Measurements from ENCODE around the gene DSC1.
A peak's percentile ranks its signal among the peaks of the same experiment; 100 is the strongest.

The DSC1 gene

GRCh38 chr18:31105733-31106132, 56.9 kb downstream of the DSC1 start:
- no peak overlapping the region for H3K4me3 ChIP-seq (ENCODE audit: severe bottlenecking)
- H3K27ac ChIP-seq (ENCODE audit: poor library complexity, severe bottlenecking): no peak overlapping the region
- no peaks in the 10 kb centered on the region for H3K27me3 ChIP-seq (ENCODE audit: insufficient read depth, poor library complexity, severe bottlenecking)
- peaks cover 10% of the 10 kb centered on the region for H3K4me1 ChIP-seq (ENCODE audit: insufficient read depth, poor library complexity, severe bottlenecking)
- no peak for DNase-seq (ENCODE audit: low spot score)
- H3K9me3 ChIP-seq (ENCODE audit: severe bottlenecking): no peaks in the 10 kb centered on the region
- no peaks in the 10 kb centered on the region for H3K36me3 ChIP-seq (ENCODE audit: low read depth)
- no peak for TF ChIP-seq CTCF (IDR thresholded peaks at IDR 0.05; ENCODE audit: poor library complexity, severe bottlenecking)
- no peak for ATAC-seq (ENCODE audit: low read depth)

DNA sequence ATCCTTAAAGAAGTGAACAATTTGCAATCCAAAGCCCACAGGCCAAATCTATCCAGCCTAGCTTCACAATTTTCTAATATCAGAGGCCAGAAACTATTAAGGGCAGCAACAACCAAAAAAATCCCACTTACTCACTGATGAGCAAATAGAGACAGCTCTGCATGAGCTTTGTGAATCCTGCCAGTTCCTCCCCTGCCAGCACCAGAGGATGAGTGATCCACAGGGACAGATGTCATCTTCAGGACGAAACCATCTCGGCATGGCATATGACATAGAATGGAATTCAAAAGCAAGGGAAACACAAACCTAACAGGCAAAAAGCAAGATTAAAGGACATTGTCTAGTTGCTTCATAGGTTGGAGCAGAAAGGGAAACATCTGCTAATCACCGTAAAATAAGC, 58.2 kb downstream of the DSC1 start:
- no peak overlapping the region for H3K4me3 ChIP-seq (ENCODE audit: severe bottlenecking)
- H3K27ac ChIP-seq (ENCODE audit: poor library complexity, severe bottlenecking): no peak overlapping the region
- H3K9me3 ChIP-seq (ENCODE audit: severe bottlenecking): no peaks in the 10 kb centered on the region
- no peaks in the 10 kb centered on the region for H3K36me3 ChIP-seq (ENCODE audit: low read depth)
- peaks cover 10% of the 10 kb centered on the region for H3K4me1 ChIP-seq (ENCODE audit: insufficient read depth, poor library complexity, severe bottlenecking)
- no peak for TF ChIP-seq CTCF (IDR thresholded peaks at IDR 0.05; ENCODE audit: poor library complexity, severe bottlenecking)
- DNase-seq (ENCODE audit: low spot score) (no peak), ATAC-seq (ENCODE audit: low read depth) (no peak)
- no peaks in the 10 kb centered on the region for H3K27me3 ChIP-seq (ENCODE audit: insufficient read depth, poor library complexity, severe bottlenecking)

DNA sequence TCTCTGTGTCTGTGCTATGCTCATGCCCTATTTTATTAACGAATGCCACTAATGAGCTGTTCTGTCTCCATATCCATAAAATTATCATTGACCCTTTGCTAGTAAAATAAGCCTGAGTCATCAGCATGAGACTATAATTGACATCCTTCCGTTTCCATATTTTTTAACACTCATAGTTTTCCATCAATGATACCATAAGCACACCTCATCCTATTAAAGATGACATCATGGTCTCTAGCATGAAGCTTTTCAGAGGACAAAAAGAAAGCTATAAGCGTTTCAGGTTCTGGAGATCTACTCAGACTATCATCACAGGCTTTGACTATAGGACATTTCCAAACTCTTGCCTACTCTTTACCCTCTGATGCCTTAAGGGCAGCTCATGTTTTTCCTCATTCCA, 59.2 kb downstream of the DSC1 start:
- no peak for TF ChIP-seq CTCF (IDR thresholded peaks at IDR 0.05; ENCODE audit: poor library complexity, severe bottlenecking)
- no peak overlapping the region for H3K4me3 ChIP-seq (ENCODE audit: severe bottlenecking)
- ATAC-seq (ENCODE audit: low read depth): no peak
- peaks cover 10% of the 10 kb centered on the region for H3K4me1 ChIP-seq (ENCODE audit: insufficient read depth, poor library complexity, severe bottlenecking)
- no peaks in the 10 kb centered on the region for H3K9me3 ChIP-seq (ENCODE audit: severe bottlenecking)
- DNase-seq (ENCODE audit: low spot score): no peak
- H3K27me3 ChIP-seq (ENCODE audit: insufficient read depth, poor library complexity, severe bottlenecking): no peaks in the 10 kb centered on the region
- peak overlapping the region; percentile 57 for H3K27ac ChIP-seq (ENCODE audit: poor library complexity, severe bottlenecking)
- H3K36me3 ChIP-seq (ENCODE audit: low read depth): no peaks in the 10 kb centered on the region

DNA sequence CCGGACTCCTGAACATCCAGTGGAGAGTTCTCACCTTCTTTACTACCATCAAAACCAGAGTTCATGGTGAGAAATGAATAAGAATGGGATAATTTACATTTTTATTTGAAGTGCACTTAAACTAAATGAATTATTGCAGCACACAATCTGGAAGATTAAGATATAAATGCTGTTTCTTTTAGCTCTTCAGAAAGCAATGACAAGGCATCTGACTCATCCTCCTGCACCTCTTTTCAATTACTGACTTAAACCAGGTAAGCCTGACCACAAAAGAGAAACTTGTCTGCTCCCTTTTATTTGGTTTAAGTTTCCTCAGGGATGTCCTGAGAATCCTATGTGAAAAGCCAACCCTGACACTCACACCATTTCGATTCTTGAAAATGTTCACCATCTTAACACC, 59.7 kb downstream of the DSC1 start:
- ATAC-seq (ENCODE audit: low read depth) (peak; percentile 41; the same call in 1 of the 3 replicates), DNase-seq (ENCODE audit: low spot score) (no peak)
- H3K27me3 ChIP-seq (ENCODE audit: insufficient read depth, poor library complexity, severe bottlenecking): no peaks in the 10 kb centered on the region
- H3K4me3 ChIP-seq (ENCODE audit: severe bottlenecking): no peak overlapping the region
- TF ChIP-seq CTCF (IDR thresholded peaks at IDR 0.05; ENCODE audit: poor library complexity, severe bottlenecking): no peak
- H3K36me3 ChIP-seq (ENCODE audit: low read depth): no peaks in the 10 kb centered on the region
- no peaks in the 10 kb centered on the region for H3K9me3 ChIP-seq (ENCODE audit: severe bottlenecking)
- H3K27ac ChIP-seq (ENCODE audit: poor library complexity, severe bottlenecking): peak overlapping the region; percentile 57
- H3K4me1 ChIP-seq (ENCODE audit: insufficient read depth, poor library complexity, severe bottlenecking): peaks cover 10% of the 10 kb centered on the region

GRCh38 chr18:31102025-31102684, 60.5 kb downstream of the DSC1 start, which contains the start of gene DSC2:
Gene DSC2, minus strand, starts transcription at chr18:31102421. Its CDS starts 450 bp downstream, at chr18:31101971.
- H3K9me3 ChIP-seq (ENCODE audit: severe bottlenecking): no peaks in the 10 kb centered on the region
- TF ChIP-seq CTCF (IDR thresholded peaks at IDR 0.05; ENCODE audit: poor library complexity, severe bottlenecking): peak; percentile 21
- ATAC-seq (ENCODE audit: low read depth): peak; percentile 75
- peak; percentile 72 for DNase-seq (ENCODE audit: low spot score)
- H3K27me3 ChIP-seq (ENCODE audit: insufficient read depth, poor library complexity, severe bottlenecking): no peaks in the 10 kb centered on the region
- H3K4me1 ChIP-seq (ENCODE audit: insufficient read depth, poor library complexity, severe bottlenecking): peaks cover 10% of the 10 kb centered on the region
- peak within 1 kb of the TSS; percentile 55 for H3K4me3 ChIP-seq (ENCODE audit: severe bottlenecking)
- peak within 1 kb of the TSS; percentile 57 for H3K27ac ChIP-seq (ENCODE audit: poor library complexity, severe bottlenecking)
- no peaks in the 10 kb centered on the region for H3K36me3 ChIP-seq (ENCODE audit: low read depth)

Data from RWPE2 (cell line).